Measurements from ENCODE around the gene CPSF7. TPM values are rescaled to one million over a fixed set of nuclear protein-coding genes. Genes with fewer than 3 reads are reported as not detected.

The CPSF7 gene
- total RNA-seq, 1 donor from 2014 or later: 124 TPM

GRCh38 chr11:61475433-61475832, 45.7 kb upstream of the CPSF7 start:
- Mint-ChIP-seq H3K9me3 (no peaks in the 10 kb centered on the region), H3K4me3 (no peak overlapping the region), H3K27me3 (peaks cover 2% of the 10 kb centered on the region), H3K36me3 (ENCODE audit: low read depth) (peaks cover 18% of the 10 kb centered on the region), H3K27ac (no peak overlapping the region), H3K4me1 (no peaks in the 10 kb centered on the region)
- TF ChIP-seq CTCF (IDR thresholded peaks at IDR 0.05): no peak
- CTCF ChIA-PET: interaction anchor here (1.3 to 3.5 kb wide), 3 partner anchors 42 to 258 kb away, joined by 3 to 44 read pairs (median 7); no protein-coding TSS in a partner anchor
- no peak for DNase-seq
- intact Hi-C loops (cut with micrococcal nuclease): no loop called here
- ATAC-seq (ENCODE audit: low read depth): no peak
- POLR2A ChIA-PET: no interaction called here

GRCh38 chr11:61474013-61474643, 44.4 kb upstream of the CPSF7 start:
- no peaks in the 10 kb centered on the region for H3K9me3 Mint-ChIP-seq
- no peak overlapping the region for H3K4me3 Mint-ChIP-seq
- DNase-seq (no peak), ATAC-seq (ENCODE audit: low read depth) (no peak)
- POLR2A ChIA-PET: no interaction called here
- peaks cover 23% of the 10 kb centered on the region for H3K36me3 Mint-ChIP-seq (ENCODE audit: low read depth)
- peaks cover 2% of the 10 kb centered on the region for H3K27me3 Mint-ChIP-seq
- no peaks in the 10 kb centered on the region for H3K4me1 Mint-ChIP-seq
- intact Hi-C loops (cut with micrococcal nuclease): no loop called here
- TF ChIP-seq CTCF (IDR thresholded peaks at IDR 0.05): no peak
- H3K27ac Mint-ChIP-seq: no peak overlapping the region
- CTCF ChIA-PET: interaction anchor here (1.9 kb wide), 1 partner anchor 165 kb away, joined by 7 read pairs; no protein-coding TSS in a partner anchor

GRCh38 chr11:61473370-61474012, 43.7 kb upstream of the CPSF7 start:
- intact Hi-C loops (cut with micrococcal nuclease): no loop called here
- POLR2A ChIA-PET: no interaction called here
- DNase-seq (no peak), ATAC-seq (ENCODE audit: low read depth) (no peak)
- peaks cover 26% of the 10 kb centered on the region for H3K36me3 Mint-ChIP-seq (ENCODE audit: low read depth)
- H3K27me3 Mint-ChIP-seq: peaks cover 2% of the 10 kb centered on the region
- H3K27ac Mint-ChIP-seq: no peak overlapping the region
- TF ChIP-seq CTCF (IDR thresholded peaks at IDR 0.05): no peak
- CTCF ChIA-PET: no interaction called here
- no peaks in the 10 kb centered on the region for H3K4me1 Mint-ChIP-seq
- H3K9me3 Mint-ChIP-seq: no peaks in the 10 kb centered on the region
- no peak overlapping the region for H3K4me3 Mint-ChIP-seq

GRCh38 chr11:61472868-61473267, 43.1 kb upstream of the CPSF7 start:
- Mint-ChIP-seq H3K27ac (no peak overlapping the region), H3K27me3 (no peaks in the 10 kb centered on the region), H3K9me3 (no peaks in the 10 kb centered on the region), H3K4me1 (no peaks in the 10 kb centered on the region), H3K36me3 (ENCODE audit: low read depth) (peaks cover 32% of the 10 kb centered on the region), H3K4me3 (no peak overlapping the region)
- ATAC-seq (ENCODE audit: low read depth) (no peak), DNase-seq (no peak)
- intact Hi-C loops (cut with micrococcal nuclease): no loop called here
- ChIA-PET POLR2A (no interaction called here), CTCF (no interaction called here)
- TF ChIP-seq CTCF (IDR thresholded peaks at IDR 0.05): no peak

GRCh38 chr11:61472282-61472681, 42.5 kb upstream of the CPSF7 start:
- ChIA-PET CTCF (no interaction called here), POLR2A (interaction anchor here (0.7 kb wide), 1 partner anchor 190 kb away, joined by 5 read pairs; no protein-coding TSS in a partner anchor)
- no peak for TF ChIP-seq CTCF (IDR thresholded peaks at IDR 0.05)
- DNase-seq: no peak
- no peak for ATAC-seq (ENCODE audit: low read depth)
- H3K27ac Mint-ChIP-seq: no peak overlapping the region
- intact Hi-C loops (cut with micrococcal nuclease): no loop called here
- peaks cover 2% of the 10 kb centered on the region for H3K9me3 Mint-ChIP-seq
- peaks cover 38% of the 10 kb centered on the region for H3K36me3 Mint-ChIP-seq (ENCODE audit: low read depth)
- no peaks in the 10 kb centered on the region for H3K4me1 Mint-ChIP-seq
- no peaks in the 10 kb centered on the region for H3K27me3 Mint-ChIP-seq
- no peak overlapping the region for H3K4me3 Mint-ChIP-seq

All from activated B cell treated with CpG ODN at 0.5 μM for 24 hours (primary cell).